Loucy (cell line): ENCODE results near the gene RLF.

Experiments
- H2AFZ ChIP-seq: fragments of 200-600 bp; sonication (generic); 2 replicates; pipeline ENCODE4 v1.6.0; 2016; ENCODE audit warnings: antibody characterized with exemption, mild to moderate bottlenecking, low read length, moderate library complexity
- H3F3A ChIP-seq: fragments of 200-600 bp; 2 replicates; pipeline ENCODE4 v1.6.0; 2016; ENCODE audit warnings: antibody characterized with exemption, low read depth, mild to moderate bottlenecking
- H3K27me3 ChIP-seq: fragments of 200-600 bp; sonication (generic); 2 replicates; pipeline ENCODE4 v1.6.1; 2014; ENCODE audit warnings: low read length, mild to moderate bottlenecking; ENCODE audit not compliant: insufficient read depth, poor library complexity, severe bottlenecking
- H3K36me3 ChIP-seq: fragments of 200-600 bp; sonication (generic); 2 replicates; pipeline ENCODE4 v1.6.1; 2016; ENCODE audit warnings: low read length; ENCODE audit not compliant: insufficient read depth
- H3K4me1 ChIP-seq: fragments of 200-600 bp; sonication (generic); 2 replicates; pipeline ENCODE4 v1.5.1; 2014; ENCODE audit warnings: low read length, mild to moderate bottlenecking; ENCODE audit not compliant: insufficient read depth, poor library complexity, severe bottlenecking
- H3K4me2 ChIP-seq: fragments of 200-600 bp; sonication (generic); 2 replicates; pipeline ENCODE4 v1.6.0; 2014; ENCODE audit warnings: antibody characterized with exemption, low read length, low read depth, mild to moderate bottlenecking; ENCODE audit not compliant: poor library complexity, severe bottlenecking
- H3K4me3 ChIP-seq: fragments of 200-600 bp; sonication (generic); 2 replicates; pipeline ENCODE4 v1.5.1; 2014; ENCODE audit warnings: low read length, mild to moderate bottlenecking, mixed read lengths; ENCODE audit not compliant: poor library complexity, severe bottlenecking
- H3K79me2 ChIP-seq: fragments of 200-600 bp; sonication (generic); 2 replicates; pipeline ENCODE4 v1.6.1; 2014; ENCODE audit warnings: low read length; ENCODE audit not compliant: insufficient read depth
- H3K9ac ChIP-seq: fragments of 200-600 bp; sonication (generic); 2 replicates; pipeline ENCODE4 v1.6.0; 2014; ENCODE audit warnings: mild to moderate bottlenecking, low read depth, low read length, moderate library complexity; ENCODE audit not compliant: poor library complexity, severe bottlenecking
- H3K9me2 ChIP-seq: fragments of 200-600 bp; sonication (generic); replicated peaks from 2 replicates; pipeline ENCODE4 v1.6.1; 2016; ENCODE audit warnings: low read depth, low read length, mixed read lengths
- H3K9me3 ChIP-seq: fragments of 200-600 bp; sonication (generic); 2 replicates; pipeline ENCODE4 v1.6.1; 2014; ENCODE audit warnings: mild to moderate bottlenecking, antibody characterized with exemption, low read length, low read depth; ENCODE audit not compliant: insufficient read depth
- H4K20me1 ChIP-seq: fragments of 200-600 bp; sonication (generic); 2 replicates; pipeline ENCODE4 v1.6.0; 2014; ENCODE audit warnings: antibody characterized with exemption, low read length, mild to moderate bottlenecking; ENCODE audit not compliant: insufficient read depth, poor library complexity, severe bottlenecking
- EZH2phosphoT487 ChIP-seq: fragments of 200-600 bp; IDR thresholded peaks from 2 replicates; pipeline ENCODE4 v1.6.1; 2018; ENCODE audit warnings: antibody characterized with exemption, mild to moderate bottlenecking, moderate library complexity, borderline replicate concordance
- TF ChIP-seq, protein P1 (sequence below): fragments of 200-600 bp; sonication (generic); conservative IDR thresholded peaks from 2 replicates; pipeline ENCODE4 v1.5.1; 2014; ENCODE audit warnings: mild to moderate bottlenecking, antibody characterized with exemption, low read length

RLF gene

DNA sequence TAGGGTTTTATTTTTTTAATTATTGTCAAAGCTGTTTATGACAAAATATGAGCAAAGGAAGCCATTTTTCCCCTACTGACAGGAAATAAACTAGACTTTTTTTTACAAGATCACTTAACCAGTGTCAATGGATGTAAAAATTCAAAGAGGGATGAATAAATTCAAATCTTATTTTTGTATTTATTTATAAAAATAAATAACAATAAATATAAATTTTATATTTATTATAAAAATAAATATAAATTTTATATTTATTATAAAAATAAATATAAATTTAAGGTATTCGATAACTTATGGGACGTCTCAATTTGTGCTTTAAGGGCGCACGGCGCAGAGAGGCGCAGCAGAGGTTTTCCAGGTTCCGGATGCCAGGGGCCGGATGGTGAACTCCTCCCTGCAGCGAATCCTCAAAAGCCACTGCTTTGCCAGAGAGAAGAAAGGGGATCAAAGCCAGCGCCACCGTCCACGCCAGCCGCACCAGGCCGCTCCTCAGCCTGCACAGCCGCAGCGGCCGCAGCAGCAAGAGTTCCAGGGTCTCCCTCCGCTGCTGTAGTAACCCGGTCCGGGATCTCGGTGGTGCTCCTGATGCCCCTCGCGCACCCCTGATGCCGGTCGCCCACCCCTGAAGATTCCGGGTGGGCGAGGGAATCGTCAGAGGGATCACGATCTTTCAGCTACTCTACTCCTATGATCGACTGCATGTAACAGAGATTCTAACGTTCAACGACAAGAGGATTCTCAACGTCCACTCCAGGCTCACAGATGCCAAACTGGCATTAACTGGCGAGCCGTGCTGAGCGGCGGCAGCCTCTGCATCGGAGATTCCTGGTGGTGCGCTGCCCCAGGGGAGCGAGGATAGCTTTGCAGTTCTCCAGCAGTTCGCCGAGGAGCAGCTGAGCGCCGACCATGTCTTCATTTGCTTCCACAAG lies 28.5 kb upstream of the RLF start:
- H3F3A ChIP-seq: no peaks in the 10 kb centered on the region
- peaks cover 23% of the 10 kb centered on the region for H3K4me1 ChIP-seq
- H3K27me3 ChIP-seq: no peaks in the 10 kb centered on the region
- no peak overlapping the region for H2AFZ ChIP-seq
- no peaks in the 10 kb centered on the region for H3K36me3 ChIP-seq
- no peaks in the 10 kb centered on the region for H3K79me2 ChIP-seq
- H3K9me2 ChIP-seq: no peaks in the 10 kb centered on the region
- H4K20me1 ChIP-seq: no peaks in the 10 kb centered on the region
- H3K4me3 ChIP-seq: no peak overlapping the region
- no peak overlapping the region for H3K4me2 ChIP-seq
- no peaks in the 10 kb centered on the region for H3K9me3 ChIP-seq
- TF ChIP-seq EZH2phosphoT487: no peak
- TF ChIP-seq, protein P1, sequence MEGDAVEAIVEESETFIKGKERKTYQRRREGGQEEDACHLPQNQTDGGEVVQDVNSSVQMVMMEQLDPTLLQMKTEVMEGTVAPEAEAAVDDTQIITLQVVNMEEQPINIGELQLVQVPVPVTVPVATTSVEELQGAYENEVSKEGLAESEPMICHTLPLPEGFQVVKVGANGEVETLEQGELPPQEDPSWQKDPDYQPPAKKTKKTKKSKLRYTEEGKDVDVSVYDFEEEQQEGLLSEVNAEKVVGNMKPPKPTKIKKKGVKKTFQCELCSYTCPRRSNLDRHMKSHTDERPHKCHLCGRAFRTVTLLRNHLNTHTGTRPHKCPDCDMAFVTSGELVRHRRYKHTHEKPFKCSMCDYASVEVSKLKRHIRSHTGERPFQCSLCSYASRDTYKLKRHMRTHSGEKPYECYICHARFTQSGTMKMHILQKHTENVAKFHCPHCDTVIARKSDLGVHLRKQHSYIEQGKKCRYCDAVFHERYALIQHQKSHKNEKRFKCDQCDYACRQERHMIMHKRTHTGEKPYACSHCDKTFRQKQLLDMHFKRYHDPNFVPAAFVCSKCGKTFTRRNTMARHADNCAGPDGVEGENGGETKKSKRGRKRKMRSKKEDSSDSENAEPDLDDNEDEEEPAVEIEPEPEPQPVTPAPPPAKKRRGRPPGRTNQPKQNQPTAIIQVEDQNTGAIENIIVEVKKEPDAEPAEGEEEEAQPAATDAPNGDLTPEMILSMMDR: no peak
- H3K9ac ChIP-seq: no peak overlapping the region

DNA sequence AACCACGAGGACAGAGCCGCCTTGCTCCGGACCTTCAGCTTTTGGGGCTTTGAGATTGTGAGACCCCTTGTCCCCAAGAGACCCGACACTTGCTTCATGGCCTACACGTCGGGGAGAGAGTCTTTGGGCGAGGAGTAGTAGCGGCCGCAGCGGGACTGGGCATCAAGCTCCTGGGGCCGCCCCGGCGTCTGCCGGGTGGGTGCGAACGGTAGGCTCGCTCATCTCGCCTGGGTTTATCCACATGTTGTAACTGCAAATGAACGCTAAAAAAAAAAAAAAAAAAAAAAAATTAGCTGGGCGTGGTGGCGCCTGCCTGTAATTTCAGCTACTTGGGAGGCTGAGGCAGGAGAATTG lies 27.9 kb upstream of the RLF start:
- Histone ChIP-seq H3K36me3 (no peaks in the 10 kb centered on the region), H3K9me3 (no peaks in the 10 kb centered on the region), H3F3A (no peaks in the 10 kb centered on the region), H3K27me3 (no peaks in the 10 kb centered on the region), H3K4me1 (peaks cover 23% of the 10 kb centered on the region), H4K20me1 (no peaks in the 10 kb centered on the region), H3K9ac (no peak overlapping the region), H3K9me2 (no peaks in the 10 kb centered on the region), H3K4me2 (no peak overlapping the region), H3K4me3 (no peak overlapping the region), H3K79me2 (no peaks in the 10 kb centered on the region), H2AFZ (no peak overlapping the region)
- TF ChIP-seq EZH2phosphoT487: no peak
- TF ChIP-seq, protein P1: no peak

DNA sequence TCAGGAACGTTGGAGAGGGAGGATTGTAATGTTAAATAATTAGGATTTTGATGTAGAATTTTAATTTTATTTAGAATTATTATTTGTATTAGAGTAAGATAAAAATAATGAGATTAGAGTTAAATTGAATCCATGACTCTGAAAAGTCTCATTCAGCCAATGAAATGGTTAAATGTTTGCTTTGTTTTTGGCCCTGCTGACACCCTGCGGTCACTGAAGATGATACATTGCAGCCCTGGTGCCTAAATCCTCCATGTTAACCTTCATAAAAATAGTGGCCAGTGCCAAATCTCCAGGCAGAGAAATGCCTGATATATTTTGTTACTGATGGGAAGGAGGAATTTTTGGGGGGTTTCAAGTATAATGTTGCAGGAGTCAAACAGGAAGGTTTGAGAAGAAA lies 27.3 kb upstream of the RLF start:
- no peaks in the 10 kb centered on the region for H3K27me3 ChIP-seq
- peaks cover 26% of the 10 kb centered on the region for H3K4me1 ChIP-seq
- H3F3A ChIP-seq: no peaks in the 10 kb centered on the region
- no peaks in the 10 kb centered on the region for H3K9me3 ChIP-seq
- H3K79me2 ChIP-seq: no peaks in the 10 kb centered on the region
- no peak overlapping the region for H3K4me3 ChIP-seq
- no peak for TF ChIP-seq EZH2phosphoT487
- TF ChIP-seq, protein P1: no peak
- no peaks in the 10 kb centered on the region for H3K9me2 ChIP-seq
- no peak overlapping the region for H3K9ac ChIP-seq
- H2AFZ ChIP-seq: no peak overlapping the region
- no peaks in the 10 kb centered on the region for H3K36me3 ChIP-seq
- no peak overlapping the region for H3K4me2 ChIP-seq
- H4K20me1 ChIP-seq: no peaks in the 10 kb centered on the region
